ENCODE measurements around the gene DACH1.

GRCh38 chr13:71729441-71729840 lies 137.6 kb downstream of the DACH1 start:
- TF ChIP-seq CTCF (conservative IDR thresholded peaks at IDR 0.05; ENCODE audit: low read length) (no peak), EZH2phosphoT487 (IDR thresholded peaks at IDR 0.05; ENCODE audit: borderline replicate concordance, low read depth, low read length) (no peak)

All from OCI-LY7 (cell line).